HEK293 (cell line): Measurements from ENCODE around the gene LIN52.

Experiments
- CTCF ChIA-PET: fragments of 350-600 bp; formaldehyde crosslinking; extraction: SDS; loops from one replicate; lab custom pipeline; 2021; ENCODE audit warnings: antibody characterized with exemption; lab: Yijun Ruan, JAX
- POLR2A ChIA-PET: fragments of 300-600 bp; formaldehyde crosslinking; extraction: SDS; loops from one replicate; lab custom pipeline; 2020; ENCODE audit warnings: antibody characterized with exemption, inconsistent platforms; lab: Yijun Ruan, JAX
- H3K27ac ChIP-seq: fragments of 200-500 bp; sonication (Bioruptor generic); 2 replicates; pipeline ENCODE4 v1.5.1; 2014; ENCODE audit warnings: low read depth, low read length, control low read depth, inconsistent platforms; ENCODE audit errors: extremely low read depth
- H3K36me3 ChIP-seq, 2 experiments: fragments of 200-500 bp in 1 of 2; sonication (Bioruptor generic) in 1 of 2; 1 replicate in 1 of 2; 2 replicates in 1 of 2; pipeline ENCODE4 v1.5.1; 2014 to 2017; ENCODE audit warnings: inconsistent platforms in 2 of 2, low read length in 2 of 2; ENCODE audit not compliant: control insufficient read depth in 2 of 2, insufficient read depth in 1 of 2
- H3K4me1 ChIP-seq: fragments of 200-500 bp; sonication (Bioruptor generic); 2 replicates; pipeline ENCODE4 v1.5.1; 2014; ENCODE audit warnings: mild to moderate bottlenecking, low read length, inconsistent platforms; ENCODE audit not compliant: control insufficient read depth, insufficient read depth
- H3K4me3 ChIP-seq: 2 replicates; pipeline ENCODE4 v1.5.1; 2011; ENCODE audit warnings: low read depth, mild to moderate bottlenecking, control low read depth, low read length, moderate library complexity
- H3K9me3 ChIP-seq: fragments of 200-500 bp; sonication (Bioruptor generic); 2 replicates; pipeline ENCODE4 v1.5.1; 2014; ENCODE audit warnings: low read depth, low read length, inconsistent platforms; ENCODE audit not compliant: control insufficient read depth, insufficient read depth
- ATF2 ChIP-seq: fragments of 450-650 bp; formaldehyde crosslinking; IDR thresholded peaks from 2 replicates; pipeline ENCODE4 v1.5.1; 2016; ENCODE audit warnings: missing biosample characterization, missing genetic modification characterization, low read depth
- BCL6B ChIP-seq: fragments of 450-650 bp; formaldehyde crosslinking; IDR thresholded peaks from 2 replicates; pipeline ENCODE4 v1.5.1; 2017; ENCODE audit warnings: missing biosample characterization, missing genetic modification characterization
- GLIS1 ChIP-seq: fragments of 450-650 bp; formaldehyde crosslinking; IDR thresholded peaks from 2 replicates; pipeline ENCODE4 v1.5.1; 2016; ENCODE audit warnings: missing biosample characterization, missing genetic modification characterization
- PATZ1 ChIP-seq: fragments of 450-650 bp; formaldehyde crosslinking; IDR thresholded peaks from 2 replicates; pipeline ENCODE4 v1.5.1; 2016; ENCODE audit warnings: missing biosample characterization, missing genetic modification characterization
- SETDB1 ChIP-seq: IDR thresholded peaks from one replicate; pipeline ENCODE4 v1.6.1; 2017; ENCODE audit warnings: mild to moderate bottlenecking, low read length, moderate library complexity, mixed read lengths; ENCODE audit not compliant: insufficient read length
- SP3 ChIP-seq: fragments of 450-650 bp; formaldehyde crosslinking; IDR thresholded peaks from 2 replicates; pipeline ENCODE4 v1.5.1; 2016; ENCODE audit warnings: missing biosample characterization, missing genetic modification characterization
- ZBTB10 ChIP-seq: fragments of 450-650 bp; formaldehyde crosslinking; IDR thresholded peaks from 2 replicates; pipeline ENCODE4 v1.5.1; 2016; ENCODE audit warnings: missing biosample characterization, missing genetic modification characterization
- ZBTB20 ChIP-seq: fragments of 450-650 bp; formaldehyde crosslinking; IDR thresholded peaks from 2 replicates; pipeline ENCODE4 v1.5.1; 2016; ENCODE audit warnings: missing biosample characterization, missing genetic modification characterization
- ZEB2 ChIP-seq: fragments of 450-650 bp; formaldehyde crosslinking; IDR thresholded peaks from 2 replicates; pipeline ENCODE4 v1.5.1; 2016; ENCODE audit warnings: missing biosample characterization, missing genetic modification characterization
- ZFHX2 ChIP-seq: fragments of 450-650 bp; formaldehyde crosslinking; conservative IDR thresholded peaks from 2 replicates; pipeline ENCODE4 v1.5.1; 2016; ENCODE audit warnings: missing biosample characterization, missing genetic modification characterization
- ZNF184 ChIP-seq: fragments of 450-650 bp; IDR thresholded peaks from 2 replicates; pipeline ENCODE4 v1.5.1; 2018; ENCODE audit warnings: missing biosample characterization, mild to moderate bottlenecking, missing genetic modification characterization
- ZNF26 ChIP-seq: fragments of 450-650 bp; formaldehyde crosslinking; IDR thresholded peaks from 2 replicates; pipeline ENCODE4 v1.5.1; 2016; ENCODE audit warnings: missing biosample characterization, missing genetic modification characterization
- ZNF292 ChIP-seq: fragments of 450-650 bp; formaldehyde crosslinking; IDR thresholded peaks from 2 replicates; pipeline ENCODE4 v1.5.1; 2016; ENCODE audit warnings: low read depth, missing biosample characterization, missing genetic modification characterization, borderline replicate concordance
- ZNF366 ChIP-seq: fragments of 450-650 bp; formaldehyde crosslinking; conservative IDR thresholded peaks from 2 replicates; pipeline ENCODE4 v1.5.1; 2016; ENCODE audit warnings: missing biosample characterization, missing genetic modification characterization
- ZNF398 ChIP-seq: fragments of 450-650 bp; formaldehyde crosslinking; IDR thresholded peaks from 2 replicates; pipeline ENCODE4 v1.5.1; 2017; ENCODE audit warnings: missing biosample characterization, missing genetic modification characterization
- ZNF580 ChIP-seq: fragments of 450-650 bp; formaldehyde crosslinking; IDR thresholded peaks from 2 replicates; pipeline ENCODE4 v1.5.1; 2016; ENCODE audit warnings: missing biosample characterization, missing genetic modification characterization
- ZNF623 ChIP-seq: fragments of 450-650 bp; formaldehyde crosslinking; IDR thresholded peaks from 2 replicates; pipeline ENCODE4 v1.5.1; 2016; ENCODE audit warnings: missing biosample characterization, missing genetic modification characterization
- ZNF785 ChIP-seq: fragments of 450-650 bp; formaldehyde crosslinking; IDR thresholded peaks from 2 replicates; pipeline ENCODE4 v1.5.1; 2016; ENCODE audit warnings: missing biosample characterization, missing genetic modification characterization
- ZNF830 ChIP-seq: fragments of 450-650 bp; IDR thresholded peaks from 2 replicates; pipeline ENCODE4 v1.5.0; 2018; ENCODE audit warnings: missing biosample characterization, missing genetic modification characterization, low read depth, mild to moderate bottlenecking, moderate library complexity
- ZNF843 ChIP-seq: fragments of 450-650 bp; formaldehyde crosslinking; IDR thresholded peaks from 2 replicates; pipeline ENCODE4 v1.5.1; 2016; ENCODE audit warnings: missing biosample characterization, missing genetic modification characterization
- ZSCAN16 ChIP-seq: fragments of 450-650 bp; formaldehyde crosslinking; IDR thresholded peaks from 2 replicates; pipeline ENCODE4 v1.5.1; 2016; ENCODE audit warnings: missing biosample characterization, missing genetic modification characterization
- ZSCAN5A ChIP-seq: fragments of 450-650 bp; formaldehyde crosslinking; IDR thresholded peaks from 2 replicates; pipeline ENCODE4 v1.5.1; 2016; ENCODE audit warnings: missing biosample characterization, missing genetic modification characterization

The LIN52 gene

GRCh38 chr14:74083784-74084276 lies 926 bp upstream of the LIN52 start (continued):
- TF ChIP-seq ZBTB10 (tag by site-specific recombination) (no peak), SETDB1 (no peak), ZNF785 (tag by site-specific recombination) (peak; percentile 24; the same call in 1 of the 2 replicates), ZNF843 (tag by site-specific recombination) (peak; percentile 24; the same call in 1 of the 2 replicates), SP3 (tag by site-specific recombination) (no peak), ZEB2 (tag by site-specific recombination) (no peak), ZNF366 (peak; percentile 74), GLIS1 (tag by site-specific recombination) (0 out of 2 replicates have a peak, but pooled peaks have one; percentile 6), ZFHX2 (tag by site-specific recombination) (peak; percentile 90), ZBTB20 (tag by site-specific recombination) (peak; percentile 40; the same call in 1 of the 2 replicates), ZNF292 (tag by site-specific recombination) (no peak), ZNF26 (tag by site-specific recombination) (no peak)

GRCh38 chr14:74085047-74085637 lies 386 bp downstream of the LIN52 start:
- Histone ChIP-seq H3K36me3 (no peaks in the 10 kb centered on the region; a peak in 1 of 3 replicates), H3K4me3 (peak overlapping the region; percentile 55), H3K4me1 (peaks cover 6% of the 10 kb centered on the region; the same call in 1 of the 2 replicates), H3K27ac (peak overlapping the region; percentile 58), H3K9me3 (no peaks in the 10 kb centered on the region)
- POLR2A ChIA-PET, result interaction anchor here (0.6 kb wide), 1 partner anchor 1377 kb away, joined by 5 read pairs; no protein-coding TSS in a partner anchor
- CTCF ChIA-PET, result no interaction called here
- no peak for TF ChIP-seq ZNF580 (tag by site-specific recombination)
- TF ChIP-seq GLIS1 (tag by site-specific recombination), result no peak
- no peak for TF ChIP-seq PATZ1 (tag by site-specific recombination)
- TF ChIP-seq ZNF830 (tag by site-specific recombination), result no peak
- no peak for TF ChIP-seq ZSCAN16 (tag by site-specific recombination)
- no peak for TF ChIP-seq ZSCAN5A (tag by site-specific recombination)
- no peak for TF ChIP-seq ZNF398
- no peak for TF ChIP-seq ATF2
- no peak for TF ChIP-seq ZNF184 (tag by site-specific recombination)
- 0 out of 2 replicates have a peak, but pooled peaks have one; percentile 56 for TF ChIP-seq ZEB2 (tag by site-specific recombination)
- no peak for TF ChIP-seq ZNF623
- no peak for TF ChIP-seq BCL6B (tag by site-specific recombination)
